Heart right ventricle (tissue), 16 donors: Measurements from ENCODE around the gene TMEM181. TPM values are rescaled to one million over a fixed set of nuclear protein-coding genes. Genes with fewer than 3 reads are reported as not detected.

ENCODE experiments used
- ATAC-seq, 8 donors: fragments of 200-7000 bp; cut with Tn5 transposase; one replicate each; pipeline ENCODE4 v1.9.1; 2020; ENCODE audit warnings: mild to moderate bottlenecking in 8 of 8, moderate library complexity in 8 of 8, moderate number of reproducible peaks in 1 of 8
- DNase-seq, 2 donors: peaks; one replicate each; pipeline ENCODE4 v3.0.0-alpha.2; 2020
- H3K27ac ChIP-seq, 10 donors: fragments of 200-600 bp; sonication (generic) in 2 of 10; one replicate each; pipeline versions ENCODE4 v1.5.0 to v1.8.0; 2020 to 2022; ENCODE audit warnings: mild to moderate bottlenecking in 3 of 10
- H3K27me3 ChIP-seq, 7 donors: fragments of 200-600 bp; one replicate each; pipeline ENCODE4 v1.8.0; 2021 to 2022; ENCODE audit warnings: mild to moderate bottlenecking in 2 of 7
- H3K36me3 ChIP-seq, 9 donors: fragments of 200-600 bp; sonication (generic) in 1 of 9; one replicate each; pipeline versions ENCODE4 v1.5.0 to v1.8.0; 2020 to 2022; ENCODE audit warnings: mild to moderate bottlenecking in 2 of 9
- H3K4me1 ChIP-seq, 9 donors: fragments of 200-600 bp; sonication (generic) in 1 of 9; one replicate each; pipeline versions ENCODE4 v1.5.0 to v1.8.0; 2020 to 2022; ENCODE audit warnings: mild to moderate bottlenecking in 4 of 9
- H3K4me3 ChIP-seq, 10 donors: fragments of 200-600 bp; sonication (generic) in 2 of 10; one replicate each; pipeline versions ENCODE4 v1.5.0 to v1.8.0; 2020 to 2022; ENCODE audit warnings: mild to moderate bottlenecking in 7 of 10, moderate library complexity in 2 of 10
- H3K9me3 ChIP-seq, 11 donors: fragments of 200-600 bp in 10 of 11; sonication (generic) in 2 of 11; one replicate each; pipeline versions ENCODE4 v1.5.0 to v1.8.0; 2013 to 2022; ENCODE audit warnings: mild to moderate bottlenecking in 2 of 11, control low read depth in 1 of 11, moderate library complexity in 1 of 11
- WGBS, 2 donors: extraction: QIAGEN DNeasy Blood & Tissue Kit; methylation state at CpG; one replicate each; pipeline ENCODE4 v1.1.7; 2013; ENCODE audit warnings: inconsistent platforms in 1 of 2; 5-methylcytosine and 5-hydroxymethylcytosine counted together
- intact Hi-C, 10 donors: fragments of 100-400 bp; cut with DNase I; formaldehyde crosslinking; loops; one replicate each; pipeline versions ENCODE4 v1.11.1 to v1.14.2; 2022
- polyA plus RNA-seq, 2 donors: library from polyadenylated mRNA; stranded (reverse); fragments of 200-250 nt; gene quantifications; one replicate each; pipeline ENCODE4 v1.2.3, GENCODE V29; 2013
- total RNA-seq, 10 donors: library from RNA; stranded (reverse); fragmentation: NEBNext Ultra II Directional in 3 of 10; extraction: Animal tissue kit (Norgen Biotek cat#: 25700) in 3 of 10; gene quantifications; one replicate each; pipeline versions ENCODE4 v1.2.1 to v1.2.4, GENCODE V29; 2021 to 2023
- TF ChIP-seq, protein P1 (sequence below), 9 donors: fragments of 200-600 bp; sonication (generic) in 2 of 9; IDR thresholded peaks; one replicate each; pipeline versions ENCODE4 v1.5.0 to v1.8.0; 2021 to 2022; ENCODE audit warnings: antibody characterized with exemption in 9 of 9, mild to moderate bottlenecking in 5 of 9, moderate library complexity in 1 of 9
- donor health status: Arrhythmogenic right ventricular cardiomyopathy.
- donor health status: ischemic (EF 13 %, LVEDD 7.1; RV severe dilation, severe dysfunction).
- donor health status: healthy with polysubstance abuse.
- donor health status: DM: no; HTN: yes; CAD: no.
- donor health status: DM: no; HTN: no; CAD: no.
- donor health status: ischemic (EF 25% LVEDD 6.9; RV normal size, moderate dysfunction).
- donor health status: ischemic (EF 25% LVEDD 5.7; RV mildly dilated, moderate dysfunction).
- donor health status: healthy.
- donor health status: DM: yes; HTN: yes; CAD: no.
- donor health status: Ischemic cardiomyopathy.
- donor health status: ischemic (EF 35%, LVEDD 5.7; RV mildly dilated, moderate dysfunction).
- donor health status: nonischemic (EF 11% LVEDD 7.7; RV severe dilation, severe dysfunction).
- donor health status: DM: yes; HTN: yes; CAD: no.
- donor health status: PGD.
- donor health status: ischemic (EF 29% LVEDD 5.4; RV normal size, mild dysfunction).
- donor health status: nonischemic (EF 23%, LVEDD 6.1; RV moderate dilation, normal function).

Gene TMEM181
- total and polyA plus RNA-seq, 12 donors = 5.9 to 13.4 (median 9.6) TPM

DNA sequence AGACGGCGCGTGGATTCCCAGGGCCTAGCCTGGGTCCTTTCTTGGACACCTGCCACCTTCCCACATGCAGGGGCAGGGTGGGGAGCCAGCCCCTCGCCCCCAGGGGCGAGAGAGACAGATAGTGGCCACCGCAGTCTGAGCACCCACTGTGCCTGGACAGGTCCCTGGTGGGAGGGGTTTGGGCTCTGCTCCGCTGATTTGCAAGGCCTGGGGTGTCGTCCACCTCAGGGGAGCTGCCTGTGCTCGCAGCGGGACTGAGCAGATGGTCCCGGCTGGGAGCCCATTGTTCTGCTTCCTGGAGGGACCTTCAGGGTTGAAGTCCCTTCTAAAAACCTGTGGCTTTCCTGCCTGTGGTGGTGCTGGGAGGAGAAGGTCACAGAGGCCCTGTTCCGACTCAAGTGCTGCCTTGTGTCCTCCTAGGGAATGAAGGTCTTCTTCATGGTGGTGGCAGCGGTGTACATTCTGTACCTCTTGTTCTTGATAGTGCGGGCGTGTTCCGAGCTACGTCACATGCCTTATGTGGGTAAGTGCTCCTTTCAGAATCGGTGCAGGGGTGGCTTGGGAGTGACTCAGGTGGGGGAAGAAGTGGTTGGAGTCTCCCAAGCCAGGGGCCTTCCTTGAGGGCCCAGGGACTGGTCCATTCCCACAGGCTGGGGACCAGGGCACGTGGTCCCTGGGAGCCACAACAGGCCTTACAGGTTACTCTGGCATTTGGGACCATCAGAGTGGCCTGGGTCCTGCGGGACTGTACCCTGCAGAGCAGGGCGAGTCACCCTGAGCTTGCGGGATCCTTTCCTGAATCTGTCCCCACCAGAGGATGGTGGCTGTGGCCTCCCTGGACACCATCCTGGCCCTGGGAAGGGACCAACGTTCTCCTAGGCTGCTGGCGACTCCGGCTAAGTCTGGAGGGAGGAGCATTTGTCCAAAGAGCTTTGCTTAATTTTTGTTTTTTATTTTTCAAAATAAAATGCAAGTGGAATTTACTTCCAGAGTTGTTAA is 65.1 kb downstream of the TMEM181 start:
- no peak for DNase-seq
- no peaks in the 10 kb centered on the region for H3K27me3 ChIP-seq
- no peak for ATAC-seq
- no peak overlapping the region for H3K27ac ChIP-seq
- TF ChIP-seq, protein P1, sequence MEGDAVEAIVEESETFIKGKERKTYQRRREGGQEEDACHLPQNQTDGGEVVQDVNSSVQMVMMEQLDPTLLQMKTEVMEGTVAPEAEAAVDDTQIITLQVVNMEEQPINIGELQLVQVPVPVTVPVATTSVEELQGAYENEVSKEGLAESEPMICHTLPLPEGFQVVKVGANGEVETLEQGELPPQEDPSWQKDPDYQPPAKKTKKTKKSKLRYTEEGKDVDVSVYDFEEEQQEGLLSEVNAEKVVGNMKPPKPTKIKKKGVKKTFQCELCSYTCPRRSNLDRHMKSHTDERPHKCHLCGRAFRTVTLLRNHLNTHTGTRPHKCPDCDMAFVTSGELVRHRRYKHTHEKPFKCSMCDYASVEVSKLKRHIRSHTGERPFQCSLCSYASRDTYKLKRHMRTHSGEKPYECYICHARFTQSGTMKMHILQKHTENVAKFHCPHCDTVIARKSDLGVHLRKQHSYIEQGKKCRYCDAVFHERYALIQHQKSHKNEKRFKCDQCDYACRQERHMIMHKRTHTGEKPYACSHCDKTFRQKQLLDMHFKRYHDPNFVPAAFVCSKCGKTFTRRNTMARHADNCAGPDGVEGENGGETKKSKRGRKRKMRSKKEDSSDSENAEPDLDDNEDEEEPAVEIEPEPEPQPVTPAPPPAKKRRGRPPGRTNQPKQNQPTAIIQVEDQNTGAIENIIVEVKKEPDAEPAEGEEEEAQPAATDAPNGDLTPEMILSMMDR (IDR thresholded peaks at IDR 0.05) = no peak
- peaks cover 0 to 90% (median 11%) of the 10 kb centered on the region in 9 donors for H3K36me3 ChIP-seq
- no peak overlapping the region for H3K4me3 ChIP-seq
- H3K4me1 ChIP-seq = peaks cover 0 to 11% (median 0%) of the 10 kb centered on the region in 9 donors
- H3K9me3 ChIP-seq = no peaks in the 10 kb centered on the region
- WGBS, 2 donors = 90 to 94% methylated on average over 25 of the region's 25 CpGs
- intact Hi-C loops = loop anchor here in 3 of 10 donors (10.0 kb wide), 2 partner anchors 60 to 70 kb away; no protein-coding TSS in a partner anchor

DNA sequence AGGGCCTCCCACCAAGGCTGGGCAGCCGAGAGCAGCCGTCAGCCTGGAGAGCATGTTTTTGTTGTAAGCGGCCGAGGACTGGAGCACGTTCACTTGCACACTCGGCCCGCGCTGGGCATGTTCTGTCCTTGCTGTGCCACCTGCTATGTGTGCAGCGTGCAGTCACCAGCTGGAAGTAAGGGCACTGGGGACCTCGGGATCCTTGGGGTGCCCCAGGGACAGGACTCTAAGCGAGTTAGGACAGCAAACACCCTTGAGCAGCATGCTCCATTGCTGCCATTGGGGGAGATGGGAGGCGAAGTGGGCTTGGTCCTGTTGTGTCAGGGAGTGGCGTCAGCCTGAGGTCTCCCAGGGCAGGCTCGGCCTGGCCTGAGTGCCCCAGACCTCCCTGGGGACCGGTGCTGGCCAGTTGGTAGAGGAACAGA is 66.0 kb downstream of the TMEM181 start:
- Histone ChIP-seq H3K4me1 (peaks cover 2 to 16% (median 4%) of the 10 kb centered on the region in 9 donors), H3K36me3 (peaks cover 0 to 89% (median 11%) of the 10 kb centered on the region in 9 donors), H3K27me3 (no peaks in the 10 kb centered on the region), H3K4me3 (no peak overlapping the region), H3K27ac (no peak overlapping the region), H3K9me3 (no peaks in the 10 kb centered on the region)
- intact Hi-C loops = loop anchor here in 3 of 10 donors (10.0 kb wide), 2 partner anchors 59 to 69 kb away; no protein-coding TSS in a partner anchor
- 90 to 91% methylated on average over 15 of the region's 15 CpGs for WGBS, 2 donors
- ATAC-seq = peak in 3 of 8 donors; percentile 13 to 36 (median 20)
- TF ChIP-seq, protein P1 (IDR thresholded peaks at IDR 0.05) = no peak
- DNase-seq = no peak

DNA sequence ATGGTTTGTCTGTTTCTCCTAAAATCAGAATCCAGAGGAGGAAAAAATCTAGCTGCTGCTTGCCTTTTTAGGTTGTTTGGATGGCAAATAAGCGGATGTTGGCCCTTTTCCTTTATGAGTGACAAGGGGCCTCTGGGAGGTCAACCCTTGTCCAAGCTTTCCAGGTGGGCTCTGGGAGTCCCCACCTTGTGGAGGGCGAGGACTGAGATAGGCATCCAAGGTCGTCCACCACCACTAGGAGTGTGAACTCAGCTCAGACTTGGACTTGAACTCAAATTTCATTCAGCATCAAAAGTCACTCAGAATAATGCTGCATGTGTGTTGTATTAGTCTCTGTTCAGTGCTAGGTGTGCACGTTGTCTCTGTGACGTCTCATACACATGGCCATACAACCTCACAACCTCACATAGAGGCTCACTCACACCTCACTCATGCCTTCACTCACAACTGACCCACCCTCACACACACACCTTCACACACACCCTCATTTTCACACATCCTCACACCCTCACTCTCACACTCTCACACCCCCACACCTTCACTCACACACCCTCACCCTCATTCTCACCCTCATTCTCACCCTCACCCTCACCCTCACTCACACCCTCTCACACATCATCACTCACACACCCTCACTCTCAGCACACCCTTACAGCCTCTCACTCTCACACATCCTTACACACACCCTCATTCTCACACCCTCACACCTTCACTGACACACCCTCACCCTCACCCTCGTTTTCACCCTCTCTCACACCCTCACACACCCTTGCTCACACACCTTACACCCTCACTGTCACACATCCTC is 66.7 kb downstream of the TMEM181 start:
- H3K4me3 ChIP-seq = no peak overlapping the region
- intact Hi-C loops = loop anchor here in 3 of 10 donors (10.0 kb wide), 2 partner anchors 58 to 68 kb away; no protein-coding TSS in a partner anchor
- TF ChIP-seq, protein P1 (IDR thresholded peaks at IDR 0.05) = no peak
- H3K27me3 ChIP-seq = no peaks in the 10 kb centered on the region
- H3K4me1 ChIP-seq = peaks cover 5 to 22% (median 10%) of the 10 kb centered on the region in 9 donors
- DNase-seq = no peak
- WGBS, 2 donors = 86 to 92% methylated on average over 6 of the region's 6 CpGs
- H3K36me3 ChIP-seq = peaks cover 0 to 89% (median 9%) of the 10 kb centered on the region in 9 donors
- peak overlapping the region in 1 of 10 donors; percentile 30 for H3K27ac ChIP-seq
- no peaks in the 10 kb centered on the region for H3K9me3 ChIP-seq
- ATAC-seq = no peak
